SU-DHL-6 (cell line): ENCODE measurements around the gene GFI1B.

Experiments used
- CTCF ChIP-seq: fragments of 200-600 bp; sonication (generic); IDR thresholded peaks from one replicate; pipeline ENCODE4 v1.5.1; 2017; ENCODE audit warnings: antibody characterized with exemption, mild to moderate bottlenecking, low read length, moderate library complexity; ENCODE audit not compliant: insufficient read depth, poor library complexity, severe bottlenecking
- EZH2phosphoT487 ChIP-seq: fragments of 200-600 bp; sonication (generic), shearing (Covaris generic); conservative IDR thresholded peaks from 2 replicates; pipeline ENCODE4 v1.6.1; 2018; ENCODE audit warnings: mild to moderate bottlenecking, antibody characterized with exemption, low read length, moderate library complexity, mixed read lengths

GRCh38 chr9:132949709-132950108 lies 28.8 kb upstream of the GFI1B start:
- TF ChIP-seq CTCF (no peak), EZH2phosphoT487 (no peak)
